Measurements from ENCODE around the gene DNAH10.

GRCh38 chr12:123898673-123899072, 136.6 kb downstream of the DNAH10 start:
- TF ChIP-seq POLR2A (IDR thresholded peaks at IDR 0.05): no peak
- TF ChIP-seq CTCF (IDR thresholded peaks at IDR 0.05): no peak
- TF ChIP-seq EP300 (IDR thresholded peaks at IDR 0.05): no peak
